A673 (cell line): ENCODE results near the gene ITPA.

Source experiments
- CTCF ChIP-seq: fragments of 300-800, 200-600 bp; sonication (generic); conservative IDR thresholded peaks from 2 replicates; pipeline ENCODE4 v1.5.1; 2017; ENCODE audit warnings: low read depth, mild to moderate bottlenecking, antibody characterized with exemption, low read length, moderate library complexity, mixed read lengths
- EZH2 ChIP-seq: fragments of 200-600 bp; sonication (generic); IDR thresholded peaks from 2 replicates; pipeline ENCODE4 v1.6.1; 2017; ENCODE audit warnings: borderline replicate concordance, low read depth, mild to moderate bottlenecking, mixed read lengths, antibody characterized with exemption, low read length; ENCODE audit not compliant: poor library complexity, severe bottlenecking

- TF ChIP-seq CTCF (no peak), EZH2 (no peak)
Observed at GRCh38 chr20:3223651-3223993, 14.3 kb downstream of the ITPA start.
